22Rv1 (cell line): ENCODE results near the gene TPCN2.

Experiments
- H3K27ac ChIP-seq: fragments of 450-650 bp; 2 replicates; pipeline ENCODE4 v1.5.1; 2017
- CTCF ChIP-seq: fragments of 450-650 bp; IDR thresholded peaks from 2 replicates; pipeline ENCODE4 v1.5.1; 2017; ENCODE audit warnings: mild to moderate bottlenecking
- ZFX ChIP-seq: fragments of 450-650 bp; IDR thresholded peaks from 2 replicates; pipeline ENCODE4 v1.6.1; 2017; ENCODE audit warnings: antibody characterized with exemption, borderline replicate concordance

The TPCN2 gene

GRCh38 chr11:69087133-69087524 is 38.4 kb downstream of the TPCN2 start:
- no peak for TF ChIP-seq CTCF
- TF ChIP-seq ZFX = no peak
- no peak overlapping the region for H3K27ac ChIP-seq

DNA sequence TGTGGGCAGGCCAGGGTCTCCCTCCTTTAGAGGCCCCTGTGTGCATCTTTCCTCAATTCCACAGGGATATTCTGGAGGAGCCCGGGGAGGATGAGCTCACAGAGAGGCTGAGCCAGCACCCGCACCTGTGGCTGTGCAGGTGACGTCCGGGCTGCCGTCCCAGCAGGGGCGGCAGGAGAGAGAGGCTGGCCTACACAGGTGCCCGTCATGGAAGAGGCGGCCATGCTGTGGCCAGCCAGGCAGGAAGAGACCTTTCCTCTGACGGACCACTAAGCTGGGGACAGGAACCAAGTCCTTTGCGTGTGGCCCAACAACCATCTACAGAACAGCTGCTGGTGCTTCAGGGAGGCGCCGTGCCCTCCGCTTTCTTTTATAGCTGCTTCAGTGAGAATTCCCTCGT is 39.1 kb downstream of the TPCN2 start:
- no peak overlapping the region for H3K27ac ChIP-seq
- no peak for TF ChIP-seq CTCF
- TF ChIP-seq ZFX = no peak

GRCh38 chr11:69088676-69089146 is 40.0 kb downstream of the TPCN2 start:
- TF ChIP-seq CTCF (peak; percentile 81), ZFX (no peak)
- H3K27ac ChIP-seq = no peak overlapping the region

DNA sequence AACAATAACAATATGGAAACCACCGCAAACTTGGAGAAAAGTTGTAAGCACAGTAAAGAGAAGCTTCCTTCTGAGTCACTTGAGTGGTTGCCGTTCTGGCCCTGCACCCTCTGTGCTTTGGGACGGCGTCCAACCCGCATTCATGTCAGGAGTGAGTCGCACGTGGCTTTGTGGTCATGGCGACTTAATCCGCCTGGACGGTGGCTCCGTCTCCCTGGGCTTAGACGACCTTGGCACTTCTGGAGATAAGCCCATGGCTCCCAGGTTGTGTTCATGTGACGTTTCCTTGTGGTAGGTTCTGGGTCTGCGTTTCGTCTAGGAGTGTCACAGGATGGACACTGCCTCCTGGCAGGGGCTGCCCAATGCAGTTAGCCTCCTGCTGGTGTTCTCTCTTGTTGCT is 40.5 kb downstream of the TPCN2 start:
- TF ChIP-seq CTCF = no peak
- TF ChIP-seq ZFX = no peak
- no peak overlapping the region for H3K27ac ChIP-seq

- TF ChIP-seq CTCF = no peak
- TF ChIP-seq ZFX = no peak
- no peak overlapping the region for H3K27ac ChIP-seq
Measured at GRCh38 chr11:69091638-69092165, 43.0 kb downstream of the TPCN2 start.

DNA sequence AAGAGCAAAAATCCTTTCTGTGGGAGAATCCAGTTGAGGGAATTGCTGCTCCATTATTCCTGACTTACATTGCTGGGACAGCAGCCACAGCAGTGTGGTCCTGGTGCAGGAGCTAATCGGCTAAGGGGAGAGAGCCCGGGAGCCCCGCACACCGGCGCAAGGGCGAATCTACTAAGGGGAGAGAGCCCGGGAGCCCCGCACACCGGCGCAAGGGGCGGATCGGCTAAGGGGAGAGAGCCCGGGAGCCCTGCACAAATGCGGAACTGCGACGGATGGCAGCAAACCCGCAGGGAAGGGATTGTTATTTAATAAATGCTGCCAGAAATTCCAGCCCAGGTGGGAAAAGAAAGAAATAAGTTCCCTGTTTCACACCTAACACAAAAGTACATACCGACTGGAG is 43.5 kb downstream of the TPCN2 start:
- no peak for TF ChIP-seq ZFX
- TF ChIP-seq CTCF = no peak
- H3K27ac ChIP-seq = no peak overlapping the region

- H3K27ac ChIP-seq = no peak overlapping the region
- TF ChIP-seq CTCF = no peak
- TF ChIP-seq ZFX = no peak
Measured at GRCh38 chr11:69093106-69093505, 44.4 kb downstream of the TPCN2 start.
